NOMO-1 (cell line): ENCODE results near the gene DISC1.
"Not testable (repeated sequence)": the region's sequence is repeated elsewhere in the genome, so short reads cannot be mapped to it uniquely, and the experiment has no call there.

Source experiments
- DNase-seq, 2 experiments: peaks; one replicate each; lab custom pipeline; 2025; ENCODE audit not compliant: unreplicated experiment in 2 of 2; lab: John Stamatoyannopoulos, UW

The DISC1 gene

GRCh38 chr1:231871878-231872277, 245.3 kb downstream of the DISC1 start:
- DNase-seq: no peak

- DNase-seq: no peak
Observed at GRCh38 chr1:231872461-231872910, 245.9 kb downstream of the DISC1 start.

GRCh38 chr1:231878737-231879136, 252.1 kb downstream of the DISC1 start:
- DNase-seq: no peak

GRCh38 chr1:231879296-231879695, 252.7 kb downstream of the DISC1 start:
- no peak for DNase-seq

GRCh38 chr1:231882333-231882732, 255.7 kb downstream of the DISC1 start:
- DNase-seq: no peak

GRCh38 chr1:231882790-231883189, 256.2 kb downstream of the DISC1 start:
- DNase-seq: no peak

- no peak for DNase-seq
Observed at GRCh38 chr1:231883382-231883781, 256.8 kb downstream of the DISC1 start.

GRCh38 chr1:231885209-231885854, 258.7 kb downstream of the DISC1 start:
- no peak for DNase-seq

- no peak for DNase-seq
Observed at GRCh38 chr1:231887166-231887565, 260.6 kb downstream of the DISC1 start.

- DNase-seq: no peak
Observed at GRCh38 chr1:231887866-231888265, 261.3 kb downstream of the DISC1 start.

- DNase-seq: no peak
Observed at GRCh38 chr1:231890791-231891190, 264.2 kb downstream of the DISC1 start.

GRCh38 chr1:231893400-231894102, 267.0 kb downstream of the DISC1 start:
- DNase-seq: no peak

GRCh38 chr1:231896806-231897205, 270.2 kb downstream of the DISC1 start:
- DNase-seq: no peak

- DNase-seq: no peak
Observed at GRCh38 chr1:231899046-231899445, 272.5 kb downstream of the DISC1 start.

GRCh38 chr1:231899713-231900435, 273.3 kb downstream of the DISC1 start:
- no peak for DNase-seq

- no peak for DNase-seq
Observed at GRCh38 chr1:231903586-231904081, 277.0 kb downstream of the DISC1 start.

GRCh38 chr1:231907310-231907709, 280.7 kb downstream of the DISC1 start:
- not testable (repeated sequence) for DNase-seq

- no peak for DNase-seq
Observed at GRCh38 chr1:231913493-231913892, 286.9 kb downstream of the DISC1 start.

GRCh38 chr1:231918239-231919015, 291.8 kb downstream of the DISC1 start:
- no peak for DNase-seq

GRCh38 chr1:231919239-231919885, 292.8 kb downstream of the DISC1 start:
- no peak for DNase-seq
